HFFc6 (cell line): ENCODE results near the gene NEDD9. TPM values are rescaled to one million over a fixed set of nuclear protein-coding genes. Genes with fewer than 3 reads are reported as not detected.

Experiments
- DNase-seq: peaks from one replicate; pipeline ENCODE4 v3.0.0-alpha.2; 2018
- H3K27ac Mint-ChIP-seq: 2 replicates; pipeline ENCODE4 v1.8.0; 2020; ENCODE audit warnings: mild to moderate bottlenecking, mixed read lengths
- H3K27me3 Mint-ChIP-seq: 2 replicates; pipeline ENCODE4 v1.8.0; 2021; ENCODE audit warnings: mild to moderate bottlenecking, moderate library complexity, mixed read lengths; ENCODE audit not compliant: insufficient read depth
- H3K36me3 Mint-ChIP-seq: 2 replicates; pipeline ENCODE4 v1.8.0; 2021; ENCODE audit warnings: low read depth, mixed read lengths
- H3K4me1 Mint-ChIP-seq: 2 replicates; pipeline ENCODE4 v1.8.0; 2020; ENCODE audit warnings: low read depth, mixed read lengths
- H3K4me3 Mint-ChIP-seq: 2 replicates; pipeline ENCODE4 v1.8.0; 2020; ENCODE audit warnings: mild to moderate bottlenecking, moderate library complexity, mixed read lengths
- H3K9me3 Mint-ChIP-seq: 2 replicates; pipeline ENCODE4 v1.8.0; 2020; ENCODE audit warnings: mild to moderate bottlenecking, mixed read lengths
- long read RNA-seq: library from polyadenylated mRNA; unstranded; transcript quantifications from one replicate; pipeline ENCODE4 v2.0.0, GENCODE V29; 2019
- total RNA-seq, 6 experiments: library from RNA; stranded (reverse); fragmentation: NEBNext Ultra II Directional; extraction: Animal tissue kit (Norgen Biotek cat#: 25700); gene quantifications; 2 replicates in 1 of 6; 3 replicates in 5 of 6; pipeline ENCODE4 v1.2.3, GENCODE V29; 2021
- TF ChIP-seq, protein P1 (sequence below): fragments of 200-600 bp; sonication (generic); IDR thresholded peaks from 2 replicates; pipeline ENCODE4 v1.5.0; 2021; ENCODE audit warnings: antibody characterized with exemption, mild to moderate bottlenecking

Gene NEDD9, protein sequence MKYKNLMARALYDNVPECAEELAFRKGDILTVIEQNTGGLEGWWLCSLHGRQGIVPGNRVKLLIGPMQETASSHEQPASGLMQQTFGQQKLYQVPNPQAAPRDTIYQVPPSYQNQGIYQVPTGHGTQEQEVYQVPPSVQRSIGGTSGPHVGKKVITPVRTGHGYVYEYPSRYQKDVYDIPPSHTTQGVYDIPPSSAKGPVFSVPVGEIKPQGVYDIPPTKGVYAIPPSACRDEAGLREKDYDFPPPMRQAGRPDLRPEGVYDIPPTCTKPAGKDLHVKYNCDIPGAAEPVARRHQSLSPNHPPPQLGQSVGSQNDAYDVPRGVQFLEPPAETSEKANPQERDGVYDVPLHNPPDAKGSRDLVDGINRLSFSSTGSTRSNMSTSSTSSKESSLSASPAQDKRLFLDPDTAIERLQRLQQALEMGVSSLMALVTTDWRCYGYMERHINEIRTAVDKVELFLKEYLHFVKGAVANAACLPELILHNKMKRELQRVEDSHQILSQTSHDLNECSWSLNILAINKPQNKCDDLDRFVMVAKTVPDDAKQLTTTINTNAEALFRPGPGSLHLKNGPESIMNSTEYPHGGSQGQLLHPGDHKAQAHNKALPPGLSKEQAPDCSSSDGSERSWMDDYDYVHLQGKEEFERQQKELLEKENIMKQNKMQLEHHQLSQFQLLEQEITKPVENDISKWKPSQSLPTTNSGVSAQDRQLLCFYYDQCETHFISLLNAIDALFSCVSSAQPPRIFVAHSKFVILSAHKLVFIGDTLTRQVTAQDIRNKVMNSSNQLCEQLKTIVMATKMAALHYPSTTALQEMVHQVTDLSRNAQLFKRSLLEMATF
- total RNA-seq, result 10 to 100 TPM; 10.3 to 19.9 (median 12.6) TPM
- long read RNA-seq, full-length matches to known transcripts, result 3 of 11 reads
- long read RNA-seq, partial matches to known transcripts, result 5 of 11 reads
- long read RNA-seq, other reads (novel, unspliced or antisense), result 3 of 11 reads

GRCh38 chr6:11232193-11232769 lies at the start of gene NEDD9:
NEDD9 (minus strand) TSS chr6:11232668; CDS start chr6:11232515, 153 bp downstream.
- peak; percentile 96 for DNase-seq
- peaks cover 7% of the 10 kb centered on the region; the same call in 1 of the 2 replicates for H3K36me3 Mint-ChIP-seq
- H3K4me1 Mint-ChIP-seq, result peaks cover 57% of the 10 kb centered on the region

GRCh38 chr6:11282245-11282644 lies 49.8 kb upstream of the NEDD9 start:
- Mint-ChIP-seq H3K4me3 (no peak overlapping the region), H3K27ac (no peak overlapping the region), H3K27me3 (no peaks in the 10 kb centered on the region), H3K4me1 (peaks cover 14% of the 10 kb centered on the region), H3K9me3 (no peaks in the 10 kb centered on the region), H3K36me3 (no peaks in the 10 kb centered on the region)
- no peak for DNase-seq
- TF ChIP-seq, protein P1, sequence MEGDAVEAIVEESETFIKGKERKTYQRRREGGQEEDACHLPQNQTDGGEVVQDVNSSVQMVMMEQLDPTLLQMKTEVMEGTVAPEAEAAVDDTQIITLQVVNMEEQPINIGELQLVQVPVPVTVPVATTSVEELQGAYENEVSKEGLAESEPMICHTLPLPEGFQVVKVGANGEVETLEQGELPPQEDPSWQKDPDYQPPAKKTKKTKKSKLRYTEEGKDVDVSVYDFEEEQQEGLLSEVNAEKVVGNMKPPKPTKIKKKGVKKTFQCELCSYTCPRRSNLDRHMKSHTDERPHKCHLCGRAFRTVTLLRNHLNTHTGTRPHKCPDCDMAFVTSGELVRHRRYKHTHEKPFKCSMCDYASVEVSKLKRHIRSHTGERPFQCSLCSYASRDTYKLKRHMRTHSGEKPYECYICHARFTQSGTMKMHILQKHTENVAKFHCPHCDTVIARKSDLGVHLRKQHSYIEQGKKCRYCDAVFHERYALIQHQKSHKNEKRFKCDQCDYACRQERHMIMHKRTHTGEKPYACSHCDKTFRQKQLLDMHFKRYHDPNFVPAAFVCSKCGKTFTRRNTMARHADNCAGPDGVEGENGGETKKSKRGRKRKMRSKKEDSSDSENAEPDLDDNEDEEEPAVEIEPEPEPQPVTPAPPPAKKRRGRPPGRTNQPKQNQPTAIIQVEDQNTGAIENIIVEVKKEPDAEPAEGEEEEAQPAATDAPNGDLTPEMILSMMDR, result no peak

More at GRCh38 chr6:11232193-11232769, at the start of gene NEDD9:
- peak within 1 kb of the TSS; percentile 97 for H3K27ac Mint-ChIP-seq
- no peaks in the 10 kb centered on the region; the same call in none of the 2 replicates for H3K27me3 Mint-ChIP-seq
- H3K9me3 Mint-ChIP-seq, result no peaks in the 10 kb centered on the region
- TF ChIP-seq, protein P1, result no peak; the same call in 1 of the 2 replicates
- peak within 1 kb of the TSS; percentile 93 for H3K4me3 Mint-ChIP-seq

- Mint-ChIP-seq H3K4me3 (no peak overlapping the region), H3K36me3 (no peaks in the 10 kb centered on the region), H3K4me1 (peaks cover 33% of the 10 kb centered on the region), H3K27ac (no peak overlapping the region), H3K9me3 (no peaks in the 10 kb centered on the region), H3K27me3 (no peaks in the 10 kb centered on the region)
- DNase-seq, result no peak
- TF ChIP-seq, protein P1, result no peak
Observed at GRCh38 chr6:11280394-11280793, 47.9 kb upstream of the NEDD9 start.

- no peaks in the 10 kb centered on the region for H3K36me3 Mint-ChIP-seq
- no peak overlapping the region for H3K27ac Mint-ChIP-seq
- TF ChIP-seq, protein P1, result no peak
- no peaks in the 10 kb centered on the region for H3K9me3 Mint-ChIP-seq
- H3K4me3 Mint-ChIP-seq, result no peak overlapping the region
- H3K27me3 Mint-ChIP-seq, result no peaks in the 10 kb centered on the region
- no peak for DNase-seq
- peaks cover 33% of the 10 kb centered on the region for H3K4me1 Mint-ChIP-seq
Observed at GRCh38 chr6:11279284-11279689, 46.8 kb upstream of the NEDD9 start.

DNA sequence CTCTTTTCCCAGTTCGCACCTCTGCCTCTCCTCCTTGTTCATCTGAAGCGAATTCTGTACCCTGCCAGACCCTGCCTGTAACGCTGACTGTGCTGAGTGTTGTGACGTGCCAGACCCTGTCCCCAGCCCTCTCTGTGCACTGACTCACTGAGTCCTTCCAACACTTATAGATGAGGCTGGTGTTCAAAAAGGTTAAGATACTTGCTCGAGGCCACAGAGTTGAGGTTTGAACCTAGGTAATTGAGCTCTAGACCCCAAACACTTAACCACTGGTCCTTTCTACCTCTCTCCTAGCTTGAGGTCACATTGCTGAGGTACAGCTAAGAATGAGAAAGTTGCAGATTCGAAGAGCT lies 45.7 kb upstream of the NEDD9 start:
- H3K27me3 Mint-ChIP-seq, result no peaks in the 10 kb centered on the region
- no peak for DNase-seq
- H3K27ac Mint-ChIP-seq, result peak overlapping the region; percentile 66
- no peaks in the 10 kb centered on the region for H3K36me3 Mint-ChIP-seq
- no peaks in the 10 kb centered on the region for H3K9me3 Mint-ChIP-seq
- TF ChIP-seq, protein P1, result no peak
- no peak overlapping the region for H3K4me3 Mint-ChIP-seq
- peaks cover 33% of the 10 kb centered on the region for H3K4me1 Mint-ChIP-seq
